Activated CD4-positive, alpha-beta T cell treated with anti-CD3 and anti-CD28 coated beads, Interleukin-2, amount 50 U/mL, for 48 hours (primary cell): ENCODE data around the gene CFD.
A peak's percentile ranks its signal among the peaks of the same experiment; 100 is the strongest.
"Not testable (repeated sequence)": the region's sequence is repeated elsewhere in the genome, so short reads cannot be mapped to it uniquely, and the experiment has no call there.

ENCODE experiments used
- DNase-seq, 2 experiments: peaks; one replicate each; pipeline ENCODE4 v3.0.0-alpha.2; 2020

The CFD gene

DNA sequence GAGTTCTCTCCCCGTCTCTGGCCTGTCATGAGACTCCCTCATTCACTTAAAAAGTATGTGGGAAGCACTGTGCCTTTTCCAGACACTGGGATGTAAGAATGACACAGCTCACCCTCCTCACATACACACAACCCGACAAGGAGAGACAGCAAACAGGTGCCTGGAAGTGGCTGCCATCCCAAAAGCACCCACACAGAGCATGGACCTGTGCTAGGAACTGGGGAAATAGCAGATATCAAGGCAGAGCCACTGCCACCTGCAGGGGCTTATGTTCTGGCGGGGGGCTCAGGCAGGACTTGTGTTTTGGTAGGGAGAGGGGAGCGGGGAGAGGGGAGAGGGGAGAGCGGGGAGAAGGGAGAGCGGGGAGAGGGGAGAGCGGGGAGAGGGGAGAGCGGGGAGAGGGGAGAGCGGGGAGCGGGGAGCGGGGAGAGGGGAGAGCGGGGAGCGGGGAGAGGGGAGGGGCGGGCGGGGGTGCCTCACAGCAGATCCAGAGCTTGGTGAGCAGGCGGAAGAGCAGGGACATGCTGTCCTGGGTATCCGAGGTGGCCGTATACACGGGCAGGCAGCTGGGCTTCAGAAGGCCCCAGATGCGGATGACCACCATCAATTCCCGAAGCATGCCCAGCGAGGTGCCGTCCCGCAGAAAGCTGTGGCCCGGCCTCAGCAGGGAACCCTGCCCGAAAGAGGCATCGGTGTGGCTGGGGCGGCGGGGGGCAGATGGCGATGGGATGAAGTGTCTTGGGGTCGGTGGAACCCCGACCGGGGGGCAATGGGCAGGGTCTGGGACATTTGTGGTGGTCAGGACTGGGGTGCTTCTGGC is 12.2 kb downstream of the CFD start:
- peak in 1 of 2 experiments; percentile 21 for DNase-seq

DNA sequence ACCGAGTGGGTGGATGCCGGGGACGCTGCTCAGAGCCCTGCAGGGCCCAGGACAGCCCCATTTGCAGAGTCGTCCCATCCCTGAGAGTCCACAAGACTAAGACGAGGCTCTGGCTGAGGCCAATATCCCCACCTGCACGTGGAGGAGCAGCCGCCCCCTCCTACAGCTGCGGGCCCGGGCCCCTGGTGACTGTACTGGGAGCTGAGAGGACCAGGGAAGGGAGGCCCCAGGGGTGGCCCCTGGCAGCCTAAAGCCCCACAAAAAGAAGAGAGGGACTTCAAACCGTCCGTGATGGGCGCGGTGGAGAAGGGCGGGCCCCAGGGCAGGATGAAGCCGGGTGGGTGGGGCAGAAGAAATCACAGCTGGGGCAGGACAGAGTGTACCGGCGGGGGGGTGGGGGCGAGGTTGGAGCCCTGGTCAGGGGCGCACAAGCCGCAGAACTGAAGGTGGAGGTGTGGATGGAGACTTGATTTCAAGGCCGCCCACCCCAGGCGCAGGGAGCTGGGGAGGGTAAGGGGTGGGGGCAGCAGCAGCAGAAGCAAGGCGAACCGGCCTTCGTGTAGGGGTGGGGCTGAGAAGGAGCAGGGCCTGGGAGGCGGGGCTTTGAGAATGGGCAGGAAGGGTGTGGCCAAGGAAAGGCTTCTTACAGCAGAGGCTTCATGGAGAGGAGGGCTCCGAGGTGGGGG is 12.9 kb downstream of the CFD start:
- peak; percentile 85 to 89 for DNase-seq

DNA sequence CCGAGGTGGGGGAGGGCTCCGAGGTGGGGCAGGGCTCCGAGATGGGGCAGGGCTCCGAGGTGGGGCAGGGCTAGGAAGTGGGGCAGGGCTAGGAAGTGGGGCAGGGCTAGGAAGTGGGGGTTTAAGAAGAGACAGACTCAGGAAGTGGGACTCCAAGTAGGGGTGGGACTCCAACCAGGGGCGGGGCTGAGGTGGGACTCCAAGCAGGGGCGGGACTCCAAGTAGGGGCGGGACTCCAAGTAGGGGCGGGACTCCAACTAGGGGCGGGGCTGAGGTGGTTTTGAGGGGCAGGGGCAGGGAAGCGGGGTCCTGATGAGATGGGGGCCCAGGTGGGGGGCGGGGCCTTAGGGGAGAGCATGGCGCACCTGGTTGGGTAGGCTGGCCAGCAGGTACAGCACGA is 13.6 kb downstream of the CFD start:
- DNase-seq: peak; percentile 71 to 76

DNA sequence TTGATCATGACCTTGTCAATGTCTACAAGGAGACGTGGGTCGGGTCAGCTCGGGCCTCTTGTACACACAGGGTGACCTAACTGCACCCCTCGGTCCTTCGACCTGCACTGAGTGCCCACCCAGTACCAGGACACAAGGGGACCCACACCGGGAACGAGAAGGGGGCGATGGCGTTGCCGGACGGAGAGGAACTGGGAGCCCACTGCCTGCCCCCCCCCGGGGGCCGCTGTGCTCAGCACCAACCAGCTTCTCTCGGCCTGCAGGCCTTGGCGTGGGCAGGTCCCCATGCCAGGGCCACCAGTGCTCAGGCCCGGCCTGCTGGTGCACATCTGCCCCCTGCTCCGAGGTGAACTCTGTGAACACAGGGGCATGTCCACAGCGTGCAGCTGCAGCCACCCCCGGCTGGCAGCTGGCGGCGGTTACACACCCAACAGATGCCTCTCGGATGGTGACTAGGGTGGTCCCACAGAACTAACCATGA is 14.1 kb downstream of the CFD start:
- no peak for DNase-seq

DNA sequence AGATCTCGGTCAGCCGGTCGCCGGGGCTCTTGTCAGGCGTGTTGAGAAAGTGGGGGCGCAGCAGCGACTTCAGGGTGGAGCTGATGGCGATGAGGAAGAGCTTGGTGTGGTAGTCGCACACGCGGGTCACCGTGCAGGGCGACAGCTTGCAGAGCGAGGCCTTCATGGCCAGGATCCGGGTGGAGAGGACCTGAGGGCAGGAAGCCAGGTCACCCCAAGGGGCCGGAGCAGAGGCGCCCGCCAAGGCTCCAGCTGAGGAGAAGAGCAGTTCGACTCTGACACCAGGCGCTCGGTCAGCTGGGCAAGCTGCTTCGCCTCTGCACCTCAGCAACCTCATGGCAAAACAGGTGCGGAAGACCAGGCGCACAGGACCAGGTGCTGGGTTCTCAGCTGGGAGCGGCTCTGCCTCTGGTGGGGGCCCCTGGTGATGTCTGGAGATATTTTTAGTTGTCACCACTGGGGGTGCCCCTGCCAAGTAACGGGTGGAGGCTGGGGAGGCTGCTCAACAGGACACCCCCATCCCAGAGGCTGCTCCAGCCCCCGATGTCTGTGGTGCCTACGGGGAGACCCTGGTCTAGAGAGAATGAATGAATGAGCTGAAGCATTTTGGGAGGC is 15.9 kb downstream of the CFD start:
- DNase-seq: no peak

DNA sequence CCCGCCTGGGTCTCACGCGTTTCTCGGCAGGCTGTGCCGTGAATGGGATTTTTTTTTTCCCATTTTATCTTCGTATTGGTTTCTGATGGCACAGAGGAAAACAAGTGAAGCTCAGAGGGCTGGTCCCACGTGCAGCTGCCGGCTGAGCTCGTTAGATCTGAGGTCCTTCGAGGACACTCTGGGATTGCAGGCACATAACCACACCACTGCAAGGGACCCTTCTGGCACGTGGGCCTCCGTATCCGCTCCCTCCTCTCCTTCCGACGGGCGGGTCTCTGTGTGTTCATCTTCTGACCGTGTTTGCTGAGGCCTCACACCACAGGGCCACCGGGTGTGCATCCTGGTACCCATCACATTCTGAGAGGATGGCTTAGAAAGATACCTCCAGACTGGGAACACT is 16.6 kb downstream of the CFD start:
- no peak for DNase-seq

DNA sequence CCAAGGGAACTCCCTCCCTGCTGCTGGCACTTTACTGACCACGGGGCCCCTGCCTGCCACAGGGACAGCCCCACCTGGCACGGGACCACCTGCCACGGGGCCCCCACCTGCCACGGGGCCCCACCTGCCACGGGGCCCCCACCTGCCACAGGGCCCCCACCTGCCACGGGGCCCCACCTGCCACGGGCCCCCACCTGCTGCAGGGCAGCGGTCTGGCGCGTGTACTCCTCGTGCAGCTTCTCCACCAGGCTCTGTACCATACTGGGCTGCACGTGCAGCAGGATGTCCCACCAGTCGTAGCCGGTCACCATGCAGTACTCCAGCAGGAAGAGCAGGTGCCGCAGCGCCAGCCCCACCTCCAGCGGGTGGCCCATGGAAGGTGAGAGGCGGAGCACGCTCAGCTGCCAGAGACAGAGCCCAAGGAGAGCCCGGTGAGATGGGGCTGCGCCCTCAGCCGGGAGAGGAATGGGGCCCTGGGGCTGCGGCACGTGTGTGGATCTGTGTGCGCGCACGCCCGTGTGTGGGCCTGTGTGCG is 17.4 kb downstream of the CFD start:
- DNase-seq: no peak

DNA sequence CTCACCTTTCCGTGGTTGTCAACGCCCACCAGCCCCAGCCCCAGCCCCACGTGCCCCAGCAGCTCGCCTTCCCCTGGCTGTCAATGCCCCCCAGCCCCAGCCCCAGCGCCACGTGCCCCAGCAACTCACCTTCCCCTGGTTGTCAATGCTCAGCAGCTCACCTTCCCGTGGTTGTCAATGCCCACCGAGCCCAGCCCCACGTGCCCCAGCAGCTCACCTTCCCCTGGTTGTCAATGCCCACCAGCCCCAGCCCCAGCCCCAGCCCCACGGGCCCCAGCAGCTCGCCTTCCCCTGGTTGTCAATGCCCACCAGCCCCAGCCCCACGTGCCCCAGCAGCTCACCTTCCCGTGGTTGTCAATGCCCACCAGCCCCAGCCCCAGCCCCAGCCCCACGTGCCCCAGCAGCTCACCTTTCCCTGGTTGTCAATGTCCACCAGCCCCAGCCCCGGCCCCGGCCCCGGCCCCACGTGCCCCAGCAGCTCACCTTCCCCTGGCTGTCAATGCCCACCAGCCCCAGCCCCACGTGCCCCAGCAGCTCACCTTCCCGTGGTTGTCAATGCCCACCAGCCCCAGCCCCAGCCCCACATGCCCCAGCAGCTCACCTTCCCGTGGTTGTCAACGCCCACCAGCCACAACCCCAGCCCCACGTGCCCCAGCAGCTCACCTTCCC is 18.7 kb downstream of the CFD start:
- DNase-seq: not testable (repeated sequence)

DNA sequence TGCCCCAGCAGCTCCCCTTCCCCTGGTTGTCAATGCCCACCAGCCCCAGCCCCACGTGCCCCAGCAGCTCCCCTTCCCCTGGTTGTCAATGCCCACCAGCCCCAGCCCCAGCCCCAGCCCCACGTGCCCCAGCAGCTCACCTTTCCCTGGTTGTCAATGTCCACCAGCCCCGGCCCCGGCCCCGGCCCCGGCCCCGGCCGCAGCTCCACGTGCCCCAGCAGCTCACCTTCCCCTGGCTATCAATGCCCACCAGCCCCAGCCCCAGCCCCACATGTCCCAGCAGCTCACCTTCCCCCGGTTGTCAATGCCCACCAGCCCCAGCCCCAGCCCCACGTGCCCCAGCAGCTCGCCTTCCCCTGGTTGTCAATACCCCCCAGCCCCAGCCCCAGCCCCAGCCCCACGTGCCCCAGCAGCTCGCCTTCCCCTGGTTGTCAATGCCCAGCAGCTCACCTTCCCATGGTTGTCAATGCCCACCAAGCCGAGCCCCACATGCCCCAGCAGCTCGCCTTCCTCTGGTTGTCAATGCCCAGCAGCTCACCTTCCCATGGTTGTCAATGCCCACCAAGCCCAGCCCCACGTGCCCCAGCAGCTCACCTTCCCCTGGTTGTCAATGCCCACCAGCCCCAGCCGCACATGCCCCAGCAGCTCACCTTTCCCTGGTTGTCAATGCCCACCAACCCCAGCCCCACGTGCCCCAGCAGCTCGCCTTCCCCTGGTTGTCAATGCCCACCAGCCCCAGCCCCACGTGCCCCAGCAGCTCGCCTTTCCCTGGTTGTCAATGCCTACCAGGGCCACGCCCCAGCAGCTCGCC is 19.5 kb downstream of the CFD start:
- not testable (repeated sequence) for DNase-seq

DNA sequence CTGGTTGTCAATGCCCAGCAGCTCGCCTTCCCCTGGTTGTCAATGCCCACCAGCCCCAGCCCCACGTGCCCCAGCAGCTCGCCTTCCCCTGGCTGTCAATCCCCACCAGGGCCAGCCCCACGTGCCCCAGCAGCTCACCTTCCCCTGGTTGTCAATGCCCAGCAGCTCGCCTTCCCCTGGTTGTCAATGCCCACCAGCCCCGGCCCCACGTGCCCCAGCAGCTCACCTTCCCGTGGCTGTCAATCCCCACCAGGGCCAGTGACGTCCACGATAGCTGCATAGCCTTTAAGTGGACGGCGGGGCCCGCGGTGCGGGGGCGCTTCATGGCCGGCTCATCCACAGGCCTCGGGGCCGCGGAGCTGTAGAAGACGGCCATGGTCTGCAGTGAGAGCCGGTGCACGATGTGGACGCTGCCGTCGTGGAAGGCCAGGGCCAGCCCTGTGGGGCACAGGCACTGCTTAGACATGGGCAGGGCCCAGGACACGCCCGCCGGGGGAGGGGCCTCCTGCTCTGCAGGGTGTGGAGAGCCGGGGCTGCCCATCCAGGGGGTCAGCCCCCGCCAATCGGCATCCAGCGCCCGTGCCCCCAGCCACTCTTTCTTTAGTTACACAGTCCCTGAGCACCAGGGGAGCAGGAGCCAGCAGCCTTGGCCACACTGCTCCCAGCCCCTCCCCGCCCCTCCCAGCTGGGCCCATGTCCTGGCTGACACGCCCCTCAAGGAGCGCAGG is 20.4 kb downstream of the CFD start:
- DNase-seq: no peak

DNA sequence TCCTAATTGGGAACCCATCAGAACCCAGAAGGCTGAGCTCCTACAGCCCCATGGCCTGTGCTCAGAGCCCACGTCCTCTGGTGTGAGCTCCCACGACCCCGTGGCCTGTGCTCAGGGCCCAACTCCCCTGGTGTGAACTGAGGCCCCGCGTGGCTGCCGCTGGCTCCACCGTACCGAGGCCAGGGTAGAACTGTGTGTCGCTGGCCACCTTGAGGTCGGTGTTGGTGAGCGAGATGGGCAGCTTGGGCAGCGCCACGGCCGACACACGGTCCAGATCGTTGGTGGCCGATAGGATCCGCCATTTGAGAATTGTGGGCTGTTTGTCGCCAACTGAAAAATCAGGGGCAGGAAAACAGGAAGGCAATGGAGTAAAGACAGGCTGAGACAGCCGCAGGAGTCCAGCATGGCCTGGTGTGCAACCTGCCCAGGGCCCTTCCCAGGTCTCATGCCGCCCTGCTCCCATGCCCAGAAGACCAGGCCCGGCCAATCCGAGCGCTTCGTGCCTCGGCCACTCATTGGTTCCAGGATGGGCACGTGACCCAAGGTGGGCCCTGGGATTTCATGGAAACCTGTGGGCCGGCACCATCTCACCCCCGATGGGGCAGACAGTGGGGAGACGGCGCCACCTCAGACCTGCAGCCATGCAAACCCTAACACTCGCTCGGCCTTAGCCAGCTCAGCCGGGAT is 22.1 kb downstream of the CFD start:
- no peak for DNase-seq

DNA sequence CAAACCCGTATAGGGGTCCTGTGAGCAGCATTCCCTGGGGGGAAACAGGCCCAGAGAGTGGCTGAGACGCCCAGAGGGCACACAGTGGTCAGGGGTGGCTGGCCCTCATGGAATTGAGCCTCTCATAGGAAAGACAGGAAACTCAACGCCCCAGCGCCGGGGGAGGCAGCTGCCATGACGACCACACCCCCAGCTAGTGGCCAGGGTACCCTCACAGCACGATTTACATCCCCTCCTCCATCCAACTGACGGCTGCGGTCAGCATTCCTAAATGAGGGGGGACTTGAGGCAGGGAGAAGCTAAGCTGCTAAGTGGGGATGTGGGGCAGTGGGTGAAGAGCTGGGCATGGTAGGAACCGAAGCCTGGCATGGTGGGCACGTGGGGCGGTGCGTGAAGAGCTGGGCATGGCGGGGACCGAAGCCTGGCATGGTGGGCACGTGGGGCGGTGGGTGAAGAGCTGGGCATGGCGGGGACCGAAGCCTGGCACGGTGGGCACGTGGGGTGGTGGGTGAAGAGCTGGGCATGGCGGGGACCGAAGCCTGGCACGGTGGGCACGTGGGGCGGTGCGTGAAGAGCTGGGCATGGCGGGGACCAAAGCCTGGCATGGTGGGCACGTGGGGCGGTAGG is 23.5 kb downstream of the CFD start:
- DNase-seq: no peak

DNA sequence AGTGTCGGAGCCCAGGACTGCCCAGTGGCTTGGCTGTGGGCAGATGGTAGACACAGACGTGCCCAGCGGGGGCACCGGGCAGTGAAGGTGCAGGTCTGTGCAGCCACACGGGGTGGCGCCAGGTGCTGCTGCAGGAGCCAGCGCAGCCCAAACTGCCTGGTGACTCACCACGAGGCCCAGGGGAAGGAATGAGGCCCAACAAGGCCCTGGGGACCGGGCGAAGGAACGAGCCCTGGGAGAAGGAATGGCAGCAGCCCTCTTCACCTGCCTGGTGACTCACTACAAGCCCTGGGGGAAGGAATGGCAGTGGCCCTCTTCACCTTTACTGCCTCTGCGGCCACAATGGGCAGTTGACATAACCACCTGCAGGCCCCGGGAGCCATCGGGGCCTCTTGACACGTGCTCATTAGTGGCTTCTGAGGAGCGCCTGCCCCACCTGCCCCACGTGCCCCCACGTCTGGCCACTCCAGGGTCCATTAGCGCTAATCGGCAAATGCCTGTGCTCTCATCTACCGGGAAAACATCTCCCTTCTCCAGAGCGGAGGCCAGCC is 24.3 kb downstream of the CFD start:
- no peak for DNase-seq

DNA sequence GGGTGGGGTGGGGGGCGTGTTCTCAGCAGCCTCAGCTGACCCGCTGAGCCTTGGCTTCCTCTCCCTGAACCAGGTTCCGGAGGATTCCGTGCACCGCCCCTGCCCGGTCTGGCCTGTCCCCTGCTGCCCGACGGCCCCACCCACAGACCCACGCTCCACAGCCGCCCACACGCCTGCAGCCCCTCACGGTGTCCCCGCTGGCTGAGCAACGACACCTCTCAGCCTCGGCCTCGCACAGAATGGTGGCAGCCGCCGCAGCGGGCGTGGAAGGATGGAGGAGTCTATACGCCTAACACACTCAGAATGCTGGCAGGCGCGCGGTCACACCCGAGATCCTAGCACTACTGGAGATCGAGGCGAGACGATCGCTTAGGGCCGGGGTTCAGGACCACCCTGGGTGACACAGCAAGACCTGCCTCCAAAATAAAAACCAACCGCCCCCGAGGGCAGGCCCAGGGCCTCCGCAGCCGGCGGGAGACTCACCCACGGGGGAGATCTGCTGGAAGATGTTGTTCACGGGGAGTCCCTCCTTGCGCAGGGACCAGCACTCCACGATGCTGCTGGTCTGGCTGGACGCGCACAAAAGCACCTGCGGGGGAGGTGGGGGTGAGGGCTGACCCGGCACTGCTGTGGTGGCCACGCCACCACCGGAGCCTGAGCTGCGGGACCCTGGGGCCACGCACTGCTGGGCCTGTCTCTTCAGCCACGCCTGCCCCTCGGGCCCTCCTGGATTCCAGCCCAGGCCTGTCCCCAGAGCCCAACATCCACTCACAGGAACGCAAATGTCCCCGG is 25.2 kb downstream of the CFD start:
- DNase-seq: no peak

DNA sequence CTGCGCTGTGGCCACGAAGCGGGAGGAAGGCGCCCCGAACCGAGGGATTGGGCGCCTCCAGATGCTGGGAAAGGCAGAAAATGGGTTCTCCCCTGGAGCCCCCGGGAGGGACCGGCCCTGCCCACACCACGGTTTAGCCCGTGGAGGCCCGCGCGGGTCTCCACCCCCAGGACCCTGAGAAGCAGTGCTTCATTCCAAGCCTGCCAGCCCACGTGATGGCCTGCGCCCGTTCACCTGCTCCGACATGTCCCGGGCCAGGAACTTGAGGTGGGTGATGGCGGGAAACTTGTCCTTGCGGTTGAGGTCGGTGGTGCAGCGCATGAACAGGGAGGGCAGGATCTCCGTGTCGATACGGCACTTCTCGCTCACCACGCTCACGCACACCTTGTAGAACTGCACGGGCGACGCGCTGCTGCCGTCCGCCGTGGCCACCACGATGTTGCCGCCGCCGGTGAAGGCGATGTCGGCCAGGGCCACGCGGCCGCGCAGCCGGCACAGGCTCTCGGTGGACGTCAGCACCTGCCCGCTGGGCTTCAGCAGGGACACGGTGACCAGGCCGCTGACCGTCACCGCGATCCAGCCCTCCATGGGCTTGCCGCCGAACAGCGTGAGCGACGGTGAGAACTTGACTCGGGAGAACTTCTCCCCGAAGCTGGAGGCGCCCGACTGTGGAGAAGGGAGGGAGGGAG is 26.2 kb downstream of the CFD start:
- no peak for DNase-seq

DNA sequence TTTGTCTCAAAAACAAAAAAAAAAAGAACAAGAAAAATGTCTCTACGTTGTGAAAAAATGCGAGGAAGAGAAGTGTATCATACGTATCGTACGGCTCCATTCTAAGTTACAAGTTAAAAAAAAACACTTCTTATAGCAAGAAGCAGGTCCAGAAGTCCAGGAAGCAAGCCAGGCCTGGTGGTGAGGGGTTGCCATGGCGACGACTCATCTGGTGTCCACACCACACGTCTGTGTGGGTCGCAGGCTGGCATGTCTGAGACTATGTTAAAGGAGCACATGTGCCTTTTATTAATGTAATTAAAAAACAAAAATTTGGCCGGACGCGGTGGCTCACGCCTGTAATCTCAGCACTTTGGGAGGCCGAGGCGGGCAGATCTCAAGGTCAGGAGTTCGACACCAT is 27.6 kb downstream of the CFD start:
- DNase-seq: no peak

DNA sequence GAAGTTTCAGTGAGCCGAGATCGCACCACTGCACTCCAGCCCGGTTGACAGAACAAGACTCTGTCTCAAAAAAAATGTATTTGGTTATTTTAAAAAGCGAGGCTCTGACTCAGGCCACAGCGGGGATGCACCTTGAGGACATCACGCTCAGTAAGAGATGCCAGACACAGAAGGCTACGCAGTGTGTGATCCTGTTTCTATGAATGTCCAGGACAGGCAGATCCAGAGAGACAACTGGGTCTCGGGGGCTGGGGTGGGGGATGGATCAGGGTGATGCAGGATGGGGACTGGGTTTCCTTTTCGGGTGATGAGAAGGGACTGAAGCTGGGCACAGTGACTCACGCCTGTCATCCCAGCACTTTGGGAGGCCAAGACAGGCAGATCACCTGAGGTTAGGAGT is 28.1 kb downstream of the CFD start:
- DNase-seq: no peak

DNA sequence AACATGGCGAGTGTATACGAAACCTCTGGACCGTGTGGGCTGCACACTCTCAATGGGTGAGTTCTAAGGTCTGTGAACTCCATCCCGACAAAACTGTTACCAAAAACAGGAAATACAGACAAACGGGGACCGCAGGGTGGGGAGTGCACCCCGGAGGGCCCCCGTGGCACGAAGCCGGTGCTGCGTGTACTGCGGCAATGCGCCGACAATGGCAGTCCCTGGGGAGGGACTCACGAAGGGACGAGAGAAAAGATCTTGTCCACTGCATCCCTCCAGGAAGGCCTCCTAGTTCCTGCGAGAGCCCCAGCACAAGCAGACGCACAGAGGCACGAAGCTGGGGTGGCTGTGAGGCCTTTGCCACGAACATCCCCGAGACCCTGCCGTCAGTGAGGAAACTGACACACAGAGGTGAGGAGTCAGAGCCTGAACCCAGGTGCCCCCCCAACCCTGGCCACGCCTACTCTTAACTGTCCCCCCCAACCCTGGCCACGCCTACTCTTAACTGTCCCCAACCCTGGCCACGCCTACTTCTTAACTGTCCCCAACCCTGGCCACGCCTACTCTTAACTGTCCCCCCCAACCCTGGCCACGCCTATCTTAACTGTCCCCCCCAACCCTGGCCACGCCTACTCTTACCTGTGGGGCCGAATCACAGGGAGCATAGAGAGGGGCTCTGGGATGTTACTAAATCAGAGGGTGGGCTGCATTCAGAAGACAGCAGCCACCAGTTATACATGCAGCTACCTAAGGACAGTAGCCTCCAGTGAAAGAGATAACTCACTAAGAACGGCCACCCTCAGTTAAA is 29.3 kb downstream of the CFD start:
- DNase-seq: peak; percentile 45 to 57
